ENCODE measurements around the gene GABPB1. TPM values are rescaled to one million over a fixed set of nuclear protein-coding genes. Genes with fewer than 3 reads are reported as not detected.

The GABPB1 gene
- total and polyA plus RNA-seq, 10 of the 15 experiments (the other 5 are each of a cell fraction or from before 2014, with no cell fraction given), result 13.9 to 48.2 (median 39.8) TPM

- TF ChIP-seq, protein P1, sequence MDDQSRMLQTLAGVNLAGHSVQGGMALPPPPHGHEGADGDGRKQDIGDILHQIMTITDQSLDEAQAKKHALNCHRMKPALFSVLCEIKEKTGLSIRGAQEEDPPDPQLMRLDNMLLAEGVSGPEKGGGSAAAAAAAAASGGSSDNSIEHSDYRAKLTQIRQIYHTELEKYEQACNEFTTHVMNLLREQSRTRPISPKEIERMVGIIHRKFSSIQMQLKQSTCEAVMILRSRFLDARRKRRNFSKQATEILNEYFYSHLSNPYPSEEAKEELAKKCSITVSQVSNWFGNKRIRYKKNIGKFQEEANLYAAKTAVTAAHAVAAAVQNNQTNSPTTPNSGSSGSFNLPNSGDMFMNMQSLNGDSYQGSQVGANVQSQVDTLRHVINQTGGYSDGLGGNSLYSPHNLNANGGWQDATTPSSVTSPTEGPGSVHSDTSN (IDR thresholded peaks at IDR 0.05; ENCODE audit: insufficient replicate concordance, low read depth, low read length), result no peak
- TF ChIP-seq SPI1 (IDR thresholded peaks at IDR 0.05; ENCODE audit: borderline replicate concordance, insufficient read depth, low read depth, low read length), result peak; percentile 47; the same call in 1 of the 2 replicates
Observed at GRCh38 chr15:50365570-50365969, 10.6 kb upstream of the GABPB1 start (continued).

- 97% methylated on average over 2 of the region's 2 CpGs for WGBS (ENCODE audit: insufficient coverage, insufficient replicate concordance, low lambda C conversion rate, missing lambda C conversion rate)
- Histone ChIP-seq H3K27ac (ENCODE audit: control insufficient read depth, insufficient read depth) (no peak overlapping the region), H3K9ac (ENCODE audit: control insufficient read depth, insufficient read depth, low read length) (no peak overlapping the region), H3K36me3 (ENCODE audit: control insufficient read depth in 2 of 2, insufficient read depth in 2 of 2, low read length in 1 of 2) (peaks cover 0 to 13% of the 10 kb centered on the region in 2 experiments; a peak in 1 of 4 replicates), H3K4me1 (ENCODE audit: control insufficient read depth, insufficient read depth, low read length) (peaks cover 2% of the 10 kb centered on the region; the same call in 1 of the 2 replicates), H3K27me3 (replicated peaks in 1 of 2; ENCODE audit: control insufficient read depth in 2 of 2, insufficient read depth in 2 of 2, low read length in 1 of 2) (no peaks in the 10 kb centered on the region), H2AFZ (ENCODE audit: control insufficient read depth, low read depth, low read length) (no peak overlapping the region), H3K4me2 (ENCODE audit: control insufficient read depth, insufficient read depth) (no peak overlapping the region), H3K79me2 (ENCODE audit: control insufficient read depth, insufficient read depth, low read length) (peaks cover 4% of the 10 kb centered on the region), H3K4me3 (no peak overlapping the region), H3K9me3 (replicated peaks; ENCODE audit: control insufficient read depth, insufficient read depth, low read length) (no peaks in the 10 kb centered on the region), H4K20me1 (ENCODE audit: control insufficient read depth, insufficient read depth) (no peaks in the 10 kb centered on the region)
- ATAC-seq, result no peak
- ChIA-PET RAD21 (ENCODE audit: unreplicated experiment) (no interaction called here), POLR2A (interaction anchor here (0.6 kb wide), 1 partner anchor 99 kb away, joined by 3 read pairs; no protein-coding TSS in a partner anchor), CTCF (interaction anchor here (0.5 to 0.7 kb wide), 2 partner anchors 26 to 41 kb away, joined by 3 read pairs; no protein-coding TSS in a partner anchor), SMC1A (ENCODE audit: uncharacterized antibody, unreplicated experiment) (no interaction called here)
- BruUV-seq (replicated peaks), result no TSS peak
- in situ Hi-C loops (cut with MboI) (no loop called here), intact Hi-C loops (cut with micrococcal nuclease; ENCODE audit: unreplicated experiment) (no loop called here)
- FAIRE-seq, result no peak
- DNase-seq (ENCODE audit: low read depth, low spot score), result no peak
- TF ChIP-seq ZNF274 (IDR thresholded peaks at IDR 0.05; ENCODE audit: insufficient read depth, insufficient read length), result no peak
- TF ChIP-seq RELA (IDR thresholded peaks at IDR 0.05; ENCODE audit: borderline replicate concordance, partially characterized antibody), result no peak
- no peak for TF ChIP-seq NRF1 (conservative IDR thresholded peaks at IDR 0.05; ENCODE audit: low read depth, low read length)
- TF ChIP-seq, protein P2, sequence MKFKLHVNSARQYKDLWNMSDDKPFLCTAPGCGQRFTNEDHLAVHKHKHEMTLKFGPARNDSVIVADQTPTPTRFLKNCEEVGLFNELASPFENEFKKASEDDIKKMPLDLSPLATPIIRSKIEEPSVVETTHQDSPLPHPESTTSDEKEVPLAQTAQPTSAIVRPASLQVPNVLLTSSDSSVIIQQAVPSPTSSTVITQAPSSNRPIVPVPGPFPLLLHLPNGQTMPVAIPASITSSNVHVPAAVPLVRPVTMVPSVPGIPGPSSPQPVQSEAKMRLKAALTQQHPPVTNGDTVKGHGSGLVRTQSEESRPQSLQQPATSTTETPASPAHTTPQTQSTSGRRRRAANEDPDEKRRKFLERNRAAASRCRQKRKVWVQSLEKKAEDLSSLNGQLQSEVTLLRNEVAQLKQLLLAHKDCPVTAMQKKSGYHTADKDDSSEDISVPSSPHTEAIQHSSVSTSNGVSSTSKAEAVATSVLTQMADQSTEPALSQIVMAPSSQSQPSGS (IDR thresholded peaks at IDR 0.05; ENCODE audit: low read length), result no peak
- no peak for TF ChIP-seq MEF2A (IDR thresholded peaks at IDR 0.05; ENCODE audit: insufficient read depth, low read depth, low read length)
- TF ChIP-seq, protein P3, sequence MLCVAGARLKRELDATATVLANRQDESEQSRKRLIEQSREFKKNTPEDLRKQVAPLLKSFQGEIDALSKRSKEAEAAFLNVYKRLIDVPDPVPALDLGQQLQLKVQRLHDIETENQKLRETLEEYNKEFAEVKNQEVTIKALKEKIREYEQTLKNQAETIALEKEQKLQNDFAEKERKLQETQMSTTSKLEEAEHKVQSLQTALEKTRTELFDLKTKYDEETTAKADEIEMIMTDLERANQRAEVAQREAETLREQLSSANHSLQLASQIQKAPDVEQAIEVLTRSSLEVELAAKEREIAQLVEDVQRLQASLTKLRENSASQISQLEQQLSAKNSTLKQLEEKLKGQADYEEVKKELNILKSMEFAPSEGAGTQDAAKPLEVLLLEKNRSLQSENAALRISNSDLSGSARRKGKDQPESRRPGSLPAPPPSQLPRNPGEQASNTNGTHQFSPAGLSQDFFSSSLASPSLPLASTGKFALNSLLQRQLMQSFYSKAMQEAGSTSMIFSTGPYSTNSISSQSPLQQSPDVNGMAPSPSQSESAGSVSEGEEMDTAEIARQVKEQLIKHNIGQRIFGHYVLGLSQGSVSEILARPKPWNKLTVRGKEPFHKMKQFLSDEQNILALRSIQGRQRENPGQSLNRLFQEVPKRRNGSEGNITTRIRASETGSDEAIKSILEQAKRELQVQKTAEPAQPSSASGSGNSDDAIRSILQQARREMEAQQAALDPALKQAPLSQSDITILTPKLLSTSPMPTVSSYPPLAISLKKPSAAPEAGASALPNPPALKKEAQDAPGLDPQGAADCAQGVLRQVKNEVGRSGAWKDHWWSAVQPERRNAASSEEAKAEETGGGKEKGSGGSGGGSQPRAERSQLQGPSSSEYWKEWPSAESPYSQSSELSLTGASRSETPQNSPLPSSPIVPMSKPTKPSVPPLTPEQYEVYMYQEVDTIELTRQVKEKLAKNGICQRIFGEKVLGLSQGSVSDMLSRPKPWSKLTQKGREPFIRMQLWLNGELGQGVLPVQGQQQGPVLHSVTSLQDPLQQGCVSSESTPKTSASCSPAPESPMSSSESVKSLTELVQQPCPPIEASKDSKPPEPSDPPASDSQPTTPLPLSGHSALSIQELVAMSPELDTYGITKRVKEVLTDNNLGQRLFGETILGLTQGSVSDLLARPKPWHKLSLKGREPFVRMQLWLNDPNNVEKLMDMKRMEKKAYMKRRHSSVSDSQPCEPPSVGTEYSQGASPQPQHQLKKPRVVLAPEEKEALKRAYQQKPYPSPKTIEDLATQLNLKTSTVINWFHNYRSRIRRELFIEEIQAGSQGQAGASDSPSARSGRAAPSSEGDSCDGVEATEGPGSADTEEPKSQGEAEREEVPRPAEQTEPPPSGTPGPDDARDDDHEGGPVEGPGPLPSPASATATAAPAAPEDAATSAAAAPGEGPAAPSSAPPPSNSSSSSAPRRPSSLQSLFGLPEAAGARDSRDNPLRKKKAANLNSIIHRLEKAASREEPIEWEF (IDR thresholded peaks at IDR 0.05; ENCODE audit: insufficient replicate concordance, low read depth, low read length), result no peak
- no peak for TF ChIP-seq TARDBP (IDR thresholded peaks at IDR 0.05; ENCODE audit: borderline replicate concordance)
- no peak for TF ChIP-seq ZBTB33 (IDR thresholded peaks at IDR 0.05)
- TF ChIP-seq KDM1A (IDR thresholded peaks at IDR 0.05; ENCODE audit: borderline replicate concordance), result no peak
- TF ChIP-seq EP300 (IDR thresholded peaks at IDR 0.05; ENCODE audit: borderline replicate concordance in 1 of 2, control insufficient read depth in 1 of 2, low read depth in 2 of 2, low read length in 2 of 2), result no peak
Observed at GRCh38 chr15:50363612-50364011, 8.6 kb upstream of the GABPB1 start.

Data from GM12878 (cell line).